HUES48 (cell line): ENCODE results near the gene WDR90.

ENCODE experiments used
- H3K27ac ChIP-seq: one replicate; pipeline ENCODE4 v1.7.0; 2013; ENCODE audit warnings: low read depth, low read length, inconsistent platforms
- H3K27me3 ChIP-seq: 2 replicates; pipeline ENCODE4 v1.6.1; 2013; ENCODE audit warnings: mild to moderate bottlenecking, low read length; ENCODE audit not compliant: control insufficient read depth, insufficient read depth
- H3K36me3 ChIP-seq: 2 replicates; pipeline ENCODE4 v1.6.1; 2013; ENCODE audit warnings: low read length; ENCODE audit not compliant: control insufficient read depth, insufficient read depth
- H3K4me1 ChIP-seq: 2 replicates; pipeline ENCODE4 v1.6.1; 2013; ENCODE audit warnings: mild to moderate bottlenecking, low read length; ENCODE audit not compliant: control insufficient read depth, insufficient read depth
- H3K4me3 ChIP-seq: 2 replicates; pipeline ENCODE4 v1.5.1; 2013; ENCODE audit warnings: mild to moderate bottlenecking, low read depth, low read length
- H3K9ac ChIP-seq: 2 replicates; pipeline ENCODE4 v1.6.1; 2013; ENCODE audit warnings: mild to moderate bottlenecking, low read depth, low read length, moderate library complexity
- H3K9me3 ChIP-seq: 2 replicates; pipeline ENCODE4 v1.6.1; 2013; ENCODE audit warnings: low read length; ENCODE audit not compliant: control insufficient read depth, insufficient read depth

Gene WDR90

GRCh38 chr16:648781-649589 is at the start of gene WDR90:
WDR90 (plus strand) TSS chr16:649365; CDS start chr16:649417, 52 bp downstream.
- Histone ChIP-seq H3K27me3 (no peaks in the 10 kb centered on the region), H3K9ac (peak within 1 kb of the TSS; percentile 71; the same call in 1 of the 2 replicates), H3K4me1 (peaks cover 4% of the 10 kb centered on the region; the same call in 1 of the 2 replicates), H3K4me3 (peak within 1 kb of the TSS; percentile 79), H3K36me3 (peaks cover 14% of the 10 kb centered on the region; the same call in 1 of the 2 replicates), H3K27ac (peak within 1 kb of the TSS; percentile 86), H3K9me3 (no peaks in the 10 kb centered on the region)

DNA sequence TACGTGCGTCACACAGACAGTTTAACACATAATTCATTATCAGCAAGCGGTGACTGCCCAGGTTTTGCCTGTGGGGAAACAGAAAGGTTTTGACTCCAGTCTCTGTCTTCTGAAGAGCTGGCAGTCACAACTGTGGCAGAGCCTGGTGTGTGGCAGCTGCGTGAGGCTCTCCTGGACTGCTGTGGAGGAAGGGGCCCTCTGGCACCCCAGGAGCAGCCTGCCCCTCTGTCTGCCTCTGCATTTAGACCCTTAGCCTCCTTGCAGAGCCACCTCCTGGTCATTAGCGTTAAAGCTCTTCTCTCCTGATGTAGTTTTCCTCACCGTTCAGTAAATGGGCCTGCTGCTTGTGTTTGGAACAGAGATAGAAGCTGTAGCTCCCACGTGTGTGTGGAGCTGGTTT is 48.4 kb upstream of the WDR90 start:
- H3K4me1 ChIP-seq = no peaks in the 10 kb centered on the region
- H3K4me3 ChIP-seq = no peak overlapping the region
- H3K27ac ChIP-seq = no peak overlapping the region
- 0 out of 2 replicates have a peak, but pooled peaks cover 5% of the 10 kb centered on the region for H3K36me3 ChIP-seq
- H3K9me3 ChIP-seq = no peaks in the 10 kb centered on the region
- no peak overlapping the region for H3K9ac ChIP-seq
- no peaks in the 10 kb centered on the region for H3K27me3 ChIP-seq

DNA sequence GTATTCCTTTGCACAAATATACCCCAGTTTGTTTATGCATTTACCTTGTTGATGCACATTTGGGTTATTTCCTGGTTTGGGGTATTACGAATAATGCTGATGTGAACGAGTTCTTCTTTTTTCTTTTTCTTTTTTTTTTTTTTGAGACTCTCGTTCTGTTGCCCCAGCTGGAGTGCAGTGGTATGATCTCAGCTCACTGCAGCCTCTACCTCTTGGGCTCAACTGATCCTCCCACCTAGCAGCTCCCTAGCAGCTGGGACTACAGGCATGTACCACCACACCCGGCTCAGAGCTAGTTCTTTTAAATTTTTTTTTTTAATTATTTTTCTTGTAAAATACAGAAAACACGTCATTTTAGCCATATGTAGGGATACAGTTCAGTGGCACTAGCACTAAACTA is 45.2 kb upstream of the WDR90 start:
- Histone ChIP-seq H3K9me3 (no peaks in the 10 kb centered on the region), H3K36me3 (0 out of 2 replicates have a peak, but pooled peaks cover 5% of the 10 kb centered on the region), H3K4me3 (no peak overlapping the region), H3K9ac (no peak overlapping the region), H3K27ac (no peak overlapping the region), H3K27me3 (no peaks in the 10 kb centered on the region), H3K4me1 (no peaks in the 10 kb centered on the region)

- H3K9ac ChIP-seq = no peak overlapping the region
- H3K9me3 ChIP-seq = no peaks in the 10 kb centered on the region
- H3K36me3 ChIP-seq = no peaks in the 10 kb centered on the region
- no peak overlapping the region for H3K4me3 ChIP-seq
- H3K4me1 ChIP-seq = no peaks in the 10 kb centered on the region
- H3K27me3 ChIP-seq = no peaks in the 10 kb centered on the region
- no peak overlapping the region for H3K27ac ChIP-seq
These were observed 42.4 kb upstream of the WDR90 start for GRCh38 chr16:606656-607307.

GRCh38 chr16:608019-608418 is 41.1 kb upstream of the WDR90 start:
- Histone ChIP-seq H3K36me3 (no peaks in the 10 kb centered on the region), H3K4me1 (no peaks in the 10 kb centered on the region), H3K27me3 (no peaks in the 10 kb centered on the region), H3K9ac (no peak overlapping the region), H3K27ac (no peak overlapping the region), H3K9me3 (no peaks in the 10 kb centered on the region), H3K4me3 (no peak overlapping the region)

GRCh38 chr16:609316-609715 is 39.8 kb upstream of the WDR90 start:
- Histone ChIP-seq H3K4me3 (no peak overlapping the region), H3K9ac (no peak overlapping the region), H3K9me3 (no peaks in the 10 kb centered on the region), H3K27ac (no peak overlapping the region), H3K36me3 (no peaks in the 10 kb centered on the region), H3K4me1 (no peaks in the 10 kb centered on the region), H3K27me3 (no peaks in the 10 kb centered on the region)

GRCh38 chr16:609984-610383 is 39.2 kb upstream of the WDR90 start:
- Histone ChIP-seq H3K36me3 (no peaks in the 10 kb centered on the region), H3K9me3 (no peaks in the 10 kb centered on the region), H3K4me1 (no peaks in the 10 kb centered on the region), H3K9ac (no peak overlapping the region), H3K27ac (no peak overlapping the region), H3K27me3 (no peaks in the 10 kb centered on the region), H3K4me3 (no peak overlapping the region)

DNA sequence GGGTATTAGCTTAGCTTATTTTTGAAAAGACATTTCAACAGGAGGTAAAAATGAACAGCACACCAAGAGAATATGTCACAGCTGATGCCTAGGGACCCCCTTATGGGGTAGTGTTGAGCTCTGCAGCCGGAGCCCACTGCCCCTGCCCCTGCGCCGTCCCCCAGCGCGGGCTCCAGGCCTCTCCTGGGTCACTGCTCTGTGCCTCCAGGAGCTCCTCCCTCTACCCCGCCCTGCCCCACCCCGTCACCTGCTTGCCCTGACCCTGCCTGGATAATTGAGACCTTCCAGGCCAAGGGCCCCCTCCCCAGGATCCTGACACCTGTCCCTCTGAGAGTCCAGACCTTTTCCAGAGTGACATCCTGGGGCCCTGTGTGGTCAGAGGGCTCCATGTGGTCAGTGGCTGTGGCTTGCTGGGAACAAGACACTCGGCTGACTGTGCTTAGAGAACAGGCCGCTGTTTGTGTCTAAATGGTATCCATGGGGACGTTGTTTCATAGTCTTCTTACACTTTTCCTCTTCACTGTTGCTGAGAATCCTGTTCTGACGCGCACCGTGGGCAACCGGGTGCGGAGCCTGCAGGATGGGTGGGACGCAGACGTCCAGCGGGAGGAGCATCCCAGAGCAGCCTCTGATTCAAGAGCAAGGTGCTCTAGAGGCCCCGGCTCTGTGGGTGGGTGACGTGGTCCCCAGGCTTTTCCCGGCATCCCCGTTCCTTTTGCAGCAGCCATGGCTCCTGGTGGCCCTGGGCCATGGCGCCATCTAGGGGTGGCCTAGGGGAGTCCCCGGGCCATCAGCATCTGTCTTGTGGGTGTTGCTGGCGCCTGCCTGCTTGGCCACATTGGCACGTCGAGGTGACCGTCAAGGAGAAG is 38.4 kb upstream of the WDR90 start:
- no peaks in the 10 kb centered on the region for H3K9me3 ChIP-seq
- no peaks in the 10 kb centered on the region for H3K27me3 ChIP-seq
- H3K36me3 ChIP-seq = no peaks in the 10 kb centered on the region
- H3K4me1 ChIP-seq = no peaks in the 10 kb centered on the region
- H3K27ac ChIP-seq = no peak overlapping the region
- no peak overlapping the region for H3K4me3 ChIP-seq
- no peak overlapping the region for H3K9ac ChIP-seq

DNA sequence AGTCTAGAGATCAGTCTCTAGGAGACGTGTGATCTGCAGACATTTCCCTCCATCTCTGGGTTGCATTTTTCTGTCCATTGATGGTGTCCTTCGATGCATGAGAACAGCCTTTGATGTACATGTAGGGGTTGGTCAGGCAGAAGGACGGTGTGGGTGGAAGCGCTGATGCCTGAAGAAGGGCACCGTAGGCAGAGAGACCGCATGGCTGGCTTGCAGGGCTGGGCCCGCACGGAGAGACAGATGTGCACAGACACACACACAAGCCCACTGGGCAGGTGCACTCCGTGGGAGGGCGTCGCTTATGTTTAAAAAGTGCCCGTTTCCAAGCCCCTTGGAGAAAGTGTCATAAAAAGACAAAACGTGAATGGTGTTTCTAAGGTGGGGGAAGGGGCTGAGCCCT is 34.0 kb upstream of the WDR90 start:
- H3K4me3 ChIP-seq = no peak overlapping the region
- H3K36me3 ChIP-seq = no peaks in the 10 kb centered on the region
- H3K27me3 ChIP-seq = no peaks in the 10 kb centered on the region
- no peak overlapping the region for H3K27ac ChIP-seq
- H3K9me3 ChIP-seq = no peaks in the 10 kb centered on the region
- no peak overlapping the region for H3K9ac ChIP-seq
- H3K4me1 ChIP-seq = no peaks in the 10 kb centered on the region

- no peak overlapping the region for H3K4me3 ChIP-seq
- H3K9ac ChIP-seq = no peak overlapping the region
- no peak overlapping the region for H3K27ac ChIP-seq
- H3K27me3 ChIP-seq = no peaks in the 10 kb centered on the region
- no peaks in the 10 kb centered on the region for H3K9me3 ChIP-seq
- H3K4me1 ChIP-seq = no peaks in the 10 kb centered on the region
- H3K36me3 ChIP-seq = no peaks in the 10 kb centered on the region
These were observed 32.2 kb upstream of the WDR90 start for GRCh38 chr16:616733-617586.
